ENCODE results near the gene GRM1. TPM values are rescaled to one million over a fixed set of nuclear protein-coding genes. Genes with fewer than 3 reads are reported as not detected.

The GRM1 gene
- total and polyA plus RNA-seq, 9 donors = 0.02 to 0.24 (median 0.10) TPM

GRCh38 chr6:146106532-146106931 lies 77.7 kb downstream of the GRM1 start:
- intact Hi-C loops (cut with DNase I) = loop anchor here in 1 of 4 donors (10.0 kb wide), 1 partner anchor 652 kb away; no protein-coding TSS in a partner anchor
- TF ChIP-seq EP300 (IDR thresholded peaks at IDR 0.05) (no peak), POLR2A (IDR thresholded peaks at IDR 0.05) (no peak), CTCF (IDR thresholded peaks at IDR 0.05) (no peak)
- Histone ChIP-seq H3K27me3 (no peaks in the 10 kb centered on the region), H3K4me1 (ENCODE audit: insufficient read depth) (no peaks in the 10 kb centered on the region), H3K36me3 (no peaks in the 10 kb centered on the region), H3K9me3 (no peaks in the 10 kb centered on the region), H3K27ac (no peak overlapping the region), H3K4me3 (no peak overlapping the region)
- whole genome bisulfite sequencing, 3 donors = 67 to 85% (median 82%) methylated on average over 2 of the region's 2 CpGs
- DNase-seq = no peak

- H3K36me3 ChIP-seq = no peaks in the 10 kb centered on the region
- H3K27ac ChIP-seq = no peak overlapping the region
- H3K4me1 ChIP-seq (ENCODE audit: insufficient read depth) = no peaks in the 10 kb centered on the region
- 37 to 47% (median 37%) methylated on average over 1 of the region's 1 CpG for WGBS, 3 donors
- intact Hi-C loops (cut with DNase I) = no loop called here
- DNase-seq = no peak
- TF ChIP-seq EP300 (IDR thresholded peaks at IDR 0.05) (no peak), CTCF (IDR thresholded peaks at IDR 0.05) (no peak), POLR2A (IDR thresholded peaks at IDR 0.05) (no peak)
- H3K27me3 ChIP-seq = no peaks in the 10 kb centered on the region
- H3K4me3 ChIP-seq = no peak overlapping the region
- no peaks in the 10 kb centered on the region for H3K9me3 ChIP-seq
These were observed 82.1 kb downstream of the GRM1 start for GRCh38 chr6:146110990-146111389.

- DNase-seq = no peak
- H3K4me1 ChIP-seq (ENCODE audit: insufficient read depth) = no peaks in the 10 kb centered on the region
- intact Hi-C loops (cut with DNase I) = no loop called here
- no peaks in the 10 kb centered on the region for H3K27me3 ChIP-seq
- no peaks in the 10 kb centered on the region for H3K36me3 ChIP-seq
- H3K9me3 ChIP-seq = no peaks in the 10 kb centered on the region
- no peak overlapping the region for H3K4me3 ChIP-seq
- TF ChIP-seq EP300 (IDR thresholded peaks at IDR 0.05) (no peak), CTCF (IDR thresholded peaks at IDR 0.05) (no peak), POLR2A (IDR thresholded peaks at IDR 0.05) (no peak)
- no peak overlapping the region for H3K27ac ChIP-seq
These were observed 83.1 kb downstream of the GRM1 start for GRCh38 chr6:146111881-146112450.

- DNase-seq = no peak
These were observed 84.3 kb downstream of the GRM1 start for GRCh38 chr6:146113084-146113623.

More at GRCh38 chr6:146113084-146113623, 84.3 kb downstream of the GRM1 start:
- H3K4me1 ChIP-seq (ENCODE audit: insufficient read depth) = no peaks in the 10 kb centered on the region
- H3K27me3 ChIP-seq = no peaks in the 10 kb centered on the region
- H3K27ac ChIP-seq = no peak overlapping the region
- H3K9me3 ChIP-seq = no peaks in the 10 kb centered on the region
- no peaks in the 10 kb centered on the region for H3K36me3 ChIP-seq
- TF ChIP-seq POLR2A (IDR thresholded peaks at IDR 0.05) (no peak), EP300 (IDR thresholded peaks at IDR 0.05) (no peak), CTCF (IDR thresholded peaks at IDR 0.05) (no peak)
- 45 to 51% (median 47%) methylated on average over 5 of the region's 5 CpGs for WGBS, 3 donors
- H3K4me3 ChIP-seq = no peak overlapping the region
- intact Hi-C loops (cut with DNase I) = no loop called here

Measured in ovary (tissue), 9 donors.